Right ventricle myocardium superior (tissue), 1 donor: Measurements from ENCODE around the gene KPNA1. TPM values are rescaled to one million over a fixed set of nuclear protein-coding genes. Genes with fewer than 3 reads are reported as not detected.

Experiments
- ATAC-seq: fragments of 200-7000 bp; cut with Tn5 transposase; one replicate; pipeline ENCODE4 v1.9.1; 2020; ENCODE audit warnings: mild to moderate bottlenecking; ENCODE audit not compliant: poor library complexity
- DNase-seq: peaks from one replicate; pipeline ENCODE4 v3.0.0-alpha.2; 2020
- intact Hi-C: fragments of 100-400 bp; cut with DNase I; formaldehyde crosslinking; loops from one replicate; pipeline ENCODE4 v1.11.2; 2022
- total RNA-seq: library from RNA; stranded (reverse); fragmentation: NEBNext Ultra II Directional; extraction: Animal tissue kit (Norgen Biotek cat#: 25700); gene quantifications from one replicate; pipeline ENCODE4 v1.2.1, GENCODE V29; 2021
- donor health status: DM: no; HTN: yes; CAD: no; lungs with severe emphysema.

The KPNA1 gene
- total RNA-seq, 1 donor from 2014 or later: 73.0 TPM

- intact Hi-C loops: no loop called here
- DNase-seq: no peak
- ATAC-seq: no peak
Measured at GRCh38 chr3:122397201-122397600, 117.5 kb downstream of the KPNA1 start.

- no peak for ATAC-seq
- intact Hi-C loops: no loop called here
Measured at GRCh38 chr3:122396511-122396910, 118.2 kb downstream of the KPNA1 start.

GRCh38 chr3:122395582-122395981 lies 119.2 kb downstream of the KPNA1 start:
- DNase-seq: no peak
- intact Hi-C loops: no loop called here
- ATAC-seq: no peak

More at GRCh38 chr3:122396511-122396910, 118.2 kb downstream of the KPNA1 start:
- DNase-seq: no peak

- no peak for ATAC-seq
- intact Hi-C loops: loop anchor here (5.0 kb wide), 1 partner anchor 283 kb away; no protein-coding TSS in a partner anchor
Measured at GRCh38 chr3:122394173-122394572, 120.6 kb downstream of the KPNA1 start.

GRCh38 chr3:122392868-122393844 lies 121.6 kb downstream of the KPNA1 start:
- intact Hi-C loops: loop anchor here (5.0 kb wide), 1 partner anchor 284 kb away; no protein-coding TSS in a partner anchor
- DNase-seq (no peak), ATAC-seq (peak; percentile 50)

More at GRCh38 chr3:122394173-122394572, 120.6 kb downstream of the KPNA1 start:
- DNase-seq: no peak

- intact Hi-C loops: loop anchor here (5.0 kb wide), 1 partner anchor 285 kb away; no protein-coding TSS in a partner anchor
- DNase-seq (no peak), ATAC-seq (no peak)
Measured at GRCh38 chr3:122391681-122392446, 122.9 kb downstream of the KPNA1 start.

- ATAC-seq (peak; percentile 53), DNase-seq (no peak)
- intact Hi-C loops: loop anchor here (5.0 kb wide), 1 partner anchor 287 kb away; no protein-coding TSS in a partner anchor
Measured at GRCh38 chr3:122390665-122391064, 124.1 kb downstream of the KPNA1 start.

GRCh38 chr3:122389892-122390291 lies 124.8 kb downstream of the KPNA1 start:
- ATAC-seq (no peak), DNase-seq (no peak)
- intact Hi-C loops: loop anchor here (5.0 kb wide), 1 partner anchor 287 kb away; no protein-coding TSS in a partner anchor

- DNase-seq (no peak), ATAC-seq (no peak)
- intact Hi-C loops: no loop called here
Measured at GRCh38 chr3:122389197-122389596, 125.5 kb downstream of the KPNA1 start.

- ATAC-seq (no peak), DNase-seq (no peak)
- intact Hi-C loops: no loop called here
Measured at GRCh38 chr3:122387709-122388108, 127.0 kb downstream of the KPNA1 start.

- DNase-seq (peak; percentile 98), ATAC-seq (peak; percentile 98)
- intact Hi-C loops: no loop called here
Measured at GRCh38 chr3:122383771-122384697, 130.7 kb downstream of the KPNA1 start, which contains the start of gene FAM162A. TSS of gene FAM162A (plus strand) at chr3:122384182. CDS start at chr3:122384266, 84 bp downstream.

GRCh38 chr3:122382888-122383666 lies 131.7 kb downstream of the KPNA1 start, which contains the start of gene MIX23:
TSS of gene MIX23 (minus strand) at chr3:122383231. CDS start at chr3:122383224, 7 bp downstream.
- intact Hi-C loops: no loop called here
- ATAC-seq: peak; percentile 90
- peak; percentile 92 for DNase-seq

GRCh38 chr3:122377975-122378374 lies 136.8 kb downstream of the KPNA1 start:
- DNase-seq: no peak
- intact Hi-C loops: no loop called here
- no peak for ATAC-seq

GRCh38 chr3:122374034-122374433 lies 140.7 kb downstream of the KPNA1 start:
- ATAC-seq (no peak), DNase-seq (no peak)
- intact Hi-C loops: no loop called here
